ENCODE measurements around the gene FGF10. TPM values are rescaled to one million over a fixed set of nuclear protein-coding genes. Genes with fewer than 3 reads are reported as not detected.

Gene FGF10
- total and polyA plus RNA-seq, 5 experiments from 2014 or later: not detected

GRCh38 chr5:44385291-44385900, 3.8 kb downstream of the FGF10 start:
- no peak for DNase-seq
- H3K27me3 Mint-ChIP-seq: peaks cover 23 to 52% (median 29%) of the 10 kb centered on the region in 5 donors
- H3K36me3 Mint-ChIP-seq: peaks cover 0 to 5% (median 3%) of the 10 kb centered on the region in 3 donors
- H3K4me3 Mint-ChIP-seq: no peak overlapping the region
- POLR2A ChIA-PET: no interaction called here
- ATAC-seq: no peak
- peaks cover 0 to 18% (median 11%) of the 10 kb centered on the region in 4 donors for H3K4me1 Mint-ChIP-seq
- H3K9me3 Mint-ChIP-seq: peaks cover 0 to 10% (median 2%) of the 10 kb centered on the region in 9 donors
- H3K27ac Mint-ChIP-seq: no peak overlapping the region

- POLR2A ChIA-PET: no interaction called here
- ATAC-seq (no peak), DNase-seq (no peak)
- H3K9me3 Mint-ChIP-seq: peaks cover 0 to 7% (median 4%) of the 10 kb centered on the region in 9 donors
- H3K36me3 Mint-ChIP-seq: peaks cover 0 to 3% (median 0%) of the 10 kb centered on the region in 3 donors
- no peak overlapping the region for H3K4me3 Mint-ChIP-seq
- H3K27me3 Mint-ChIP-seq: peaks cover 18 to 46% (median 25%) of the 10 kb centered on the region in 5 donors
- H3K27ac Mint-ChIP-seq: no peak overlapping the region
- peaks cover 0 to 17% (median 10%) of the 10 kb centered on the region in 4 donors for H3K4me1 Mint-ChIP-seq
Observed at GRCh38 chr5:44384816-44385215, 4.4 kb downstream of the FGF10 start.

GRCh38 chr5:44382894-44383293, 6.3 kb downstream of the FGF10 start:
- Mint-ChIP-seq H3K27me3 (peaks cover 11 to 27% (median 12%) of the 10 kb centered on the region in 5 donors), H3K36me3 (peaks cover 0 to 2% (median 0%) of the 10 kb centered on the region in 3 donors), H3K4me3 (no peak overlapping the region), H3K4me1 (peaks cover 0 to 4% (median 2%) of the 10 kb centered on the region in 4 donors), H3K9me3 (peaks cover 0 to 16% (median 5%) of the 10 kb centered on the region in 9 donors), H3K27ac (no peak overlapping the region)
- DNase-seq (no peak), ATAC-seq (no peak)
- POLR2A ChIA-PET: no interaction called here

- H3K9me3 Mint-ChIP-seq: peaks cover 2 to 26% (median 6%) of the 10 kb centered on the region in 9 donors
- no peaks in the 10 kb centered on the region for H3K4me1 Mint-ChIP-seq
- ATAC-seq (no peak), DNase-seq (no peak)
- no peak overlapping the region for H3K27ac Mint-ChIP-seq
- no peaks in the 10 kb centered on the region for H3K27me3 Mint-ChIP-seq
- no peak overlapping the region for H3K4me3 Mint-ChIP-seq
- POLR2A ChIA-PET: no interaction called here
- H3K36me3 Mint-ChIP-seq: peaks cover 0 to 8% (median 0%) of the 10 kb centered on the region in 3 donors
Observed at GRCh38 chr5:44377057-44377456, 12.2 kb downstream of the FGF10 start.

GRCh38 chr5:44372028-44372427, 17.2 kb downstream of the FGF10 start:
- H3K27me3 Mint-ChIP-seq: no peaks in the 10 kb centered on the region
- H3K9me3 Mint-ChIP-seq: peaks cover 0 to 33% (median 5%) of the 10 kb centered on the region in 9 donors
- DNase-seq: no peak
- H3K4me1 Mint-ChIP-seq: no peaks in the 10 kb centered on the region
- H3K36me3 Mint-ChIP-seq: peaks cover 0 to 8% (median 0%) of the 10 kb centered on the region in 3 donors
- POLR2A ChIA-PET: no interaction called here
- no peak for ATAC-seq
- H3K4me3 Mint-ChIP-seq: no peak overlapping the region
- H3K27ac Mint-ChIP-seq: no peak overlapping the region

GRCh38 chr5:44367203-44367602, 22.0 kb downstream of the FGF10 start:
- Mint-ChIP-seq H3K4me1 (no peaks in the 10 kb centered on the region), H3K9me3 (peaks cover 0 to 37% (median 3%) of the 10 kb centered on the region in 9 donors), H3K36me3 (no peaks in the 10 kb centered on the region), H3K4me3 (no peak overlapping the region), H3K27me3 (no peaks in the 10 kb centered on the region), H3K27ac (no peak overlapping the region)
- DNase-seq: no peak
- POLR2A ChIA-PET: no interaction called here
- no peak for ATAC-seq

GRCh38 chr5:44365345-44365744, 23.9 kb downstream of the FGF10 start:
- peaks cover 0 to 37% (median 0%) of the 10 kb centered on the region in 9 donors for H3K9me3 Mint-ChIP-seq
- no peak overlapping the region for H3K27ac Mint-ChIP-seq
- no peaks in the 10 kb centered on the region for H3K27me3 Mint-ChIP-seq
- H3K4me3 Mint-ChIP-seq: no peak overlapping the region
- POLR2A ChIA-PET: no interaction called here
- H3K4me1 Mint-ChIP-seq: no peaks in the 10 kb centered on the region
- no peaks in the 10 kb centered on the region for H3K36me3 Mint-ChIP-seq
- DNase-seq: no peak
- no peak for ATAC-seq

- POLR2A ChIA-PET: no interaction called here
- DNase-seq: no peak
- H3K27ac Mint-ChIP-seq: no peak overlapping the region
- H3K4me1 Mint-ChIP-seq: no peaks in the 10 kb centered on the region
- H3K4me3 Mint-ChIP-seq: no peak overlapping the region
- no peak for ATAC-seq
- H3K9me3 Mint-ChIP-seq: peaks cover 0 to 27% (median 0%) of the 10 kb centered on the region in 9 donors
- H3K27me3 Mint-ChIP-seq: no peaks in the 10 kb centered on the region
- H3K36me3 Mint-ChIP-seq: no peaks in the 10 kb centered on the region
Observed at GRCh38 chr5:44364097-44364496, 25.1 kb downstream of the FGF10 start.

- POLR2A ChIA-PET: no interaction called here
- DNase-seq (no peak), ATAC-seq (no peak)
- H3K27me3 Mint-ChIP-seq: no peaks in the 10 kb centered on the region
- no peaks in the 10 kb centered on the region for H3K4me1 Mint-ChIP-seq
- no peak overlapping the region for H3K4me3 Mint-ChIP-seq
- H3K9me3 Mint-ChIP-seq: peaks cover 0 to 26% (median 3%) of the 10 kb centered on the region in 9 donors
- H3K27ac Mint-ChIP-seq: no peak overlapping the region
- no peaks in the 10 kb centered on the region for H3K36me3 Mint-ChIP-seq
Observed at GRCh38 chr5:44361342-44362001, 27.7 kb downstream of the FGF10 start.

GRCh38 chr5:44360919-44361318, 28.3 kb downstream of the FGF10 start:
- Mint-ChIP-seq H3K4me3 (no peak overlapping the region), H3K27ac (no peak overlapping the region), H3K36me3 (no peaks in the 10 kb centered on the region), H3K9me3 (peaks cover 0 to 21% (median 3%) of the 10 kb centered on the region in 9 donors), H3K27me3 (no peaks in the 10 kb centered on the region), H3K4me1 (no peaks in the 10 kb centered on the region)
- no peak for ATAC-seq
- POLR2A ChIA-PET: no interaction called here
- DNase-seq: no peak

- ATAC-seq (no peak), DNase-seq (no peak)
- POLR2A ChIA-PET: no interaction called here
- no peaks in the 10 kb centered on the region for H3K36me3 Mint-ChIP-seq
- H3K9me3 Mint-ChIP-seq: peaks cover 0 to 17% (median 2%) of the 10 kb centered on the region in 9 donors
- no peak overlapping the region for H3K4me3 Mint-ChIP-seq
- H3K27me3 Mint-ChIP-seq: no peaks in the 10 kb centered on the region
- no peak overlapping the region for H3K27ac Mint-ChIP-seq
- H3K4me1 Mint-ChIP-seq: no peaks in the 10 kb centered on the region
Observed at GRCh38 chr5:44358421-44358820, 30.8 kb downstream of the FGF10 start.

GRCh38 chr5:44356231-44356630, 33.0 kb downstream of the FGF10 start:
- Mint-ChIP-seq H3K9me3 (peaks cover 0 to 12% (median 3%) of the 10 kb centered on the region in 9 donors), H3K36me3 (no peaks in the 10 kb centered on the region), H3K4me3 (no peak overlapping the region), H3K27ac (no peak overlapping the region), H3K27me3 (no peaks in the 10 kb centered on the region), H3K4me1 (no peaks in the 10 kb centered on the region)
- POLR2A ChIA-PET: interaction anchor here (0.6 kb wide), 1 partner anchor 1721 kb away, joined by 3 read pairs; no protein-coding TSS in a partner anchor
- DNase-seq (no peak), ATAC-seq (no peak)

GRCh38 chr5:44345871-44346270, 43.3 kb downstream of the FGF10 start:
- no peaks in the 10 kb centered on the region for H3K27me3 Mint-ChIP-seq

More at GRCh38 chr5:44345871-44346270, 43.3 kb downstream of the FGF10 start:
- Mint-ChIP-seq H3K36me3 (no peaks in the 10 kb centered on the region), H3K4me1 (no peaks in the 10 kb centered on the region), H3K9me3 (peaks cover 0 to 25% (median 5%) of the 10 kb centered on the region in 9 donors), H3K27ac (no peak overlapping the region), H3K4me3 (no peak overlapping the region)
- POLR2A ChIA-PET: no interaction called here
- DNase-seq: no peak
- ATAC-seq: no peak
